Glutamatergic neuron (in vitro differentiated cells): ENCODE results near the gene TACR1. TPM values are rescaled to one million over a fixed set of nuclear protein-coding genes. Genes with fewer than 3 reads are reported as not detected.
"Not testable (repeated sequence)": the region's sequence is repeated elsewhere in the genome, so short reads cannot be mapped to it uniquely, and the experiment has no call there.

Experiments used
- DNase-seq: peaks from one replicate; pipeline ENCODE4 v3.0.0; 2022
- H3K27ac Mint-ChIP-seq: one replicate; pipeline ENCODE4 v1.8.0; 2020; ENCODE audit warnings: mild to moderate bottlenecking, mixed read lengths, inconsistent platforms; ENCODE audit not compliant: unreplicated experiment
- H3K27me3 Mint-ChIP-seq: one replicate; pipeline ENCODE4 v1.8.0; 2020; ENCODE audit warnings: mild to moderate bottlenecking, moderate library complexity, mixed read lengths, inconsistent platforms; ENCODE audit not compliant: unreplicated experiment
- H3K36me3 Mint-ChIP-seq: one replicate; pipeline ENCODE4 v1.8.0; 2020; ENCODE audit warnings: mild to moderate bottlenecking, mixed read lengths, inconsistent platforms; ENCODE audit not compliant: unreplicated experiment
- H3K4me1 Mint-ChIP-seq: one replicate; pipeline ENCODE4 v1.8.0; 2020; ENCODE audit warnings: mild to moderate bottlenecking, low read depth, mixed read lengths, inconsistent platforms; ENCODE audit not compliant: unreplicated experiment
- H3K4me3 Mint-ChIP-seq: one replicate; pipeline ENCODE4 v1.8.0; 2020; ENCODE audit warnings: mild to moderate bottlenecking, mixed read lengths, inconsistent platforms; ENCODE audit not compliant: unreplicated experiment
- H3K9me3 Mint-ChIP-seq: one replicate; pipeline ENCODE4 v1.8.0; 2020; ENCODE audit warnings: mild to moderate bottlenecking, moderate library complexity, mixed read lengths, inconsistent platforms; ENCODE audit not compliant: unreplicated experiment
- CTCF ChIP-seq: fragments of 200-600 bp; sonication (generic); IDR thresholded peaks from one replicate; pipeline ENCODE4 v1.5.0; 2021; ENCODE audit not compliant: partially characterized antibody, unreplicated experiment
- total RNA-seq: library from RNA; stranded (reverse); fragmentation: NEBNext Ultra II Directional; extraction: Animal tissue kit (Norgen Biotek cat#: 25700); gene quantifications from one replicate; pipeline ENCODE4 v1.2.1, GENCODE V29; 2021; ENCODE audit not compliant: unreplicated experiment

TACR1 gene
- total RNA-seq, 1 donor from 2014 or later, result 0.17 TPM

DNA sequence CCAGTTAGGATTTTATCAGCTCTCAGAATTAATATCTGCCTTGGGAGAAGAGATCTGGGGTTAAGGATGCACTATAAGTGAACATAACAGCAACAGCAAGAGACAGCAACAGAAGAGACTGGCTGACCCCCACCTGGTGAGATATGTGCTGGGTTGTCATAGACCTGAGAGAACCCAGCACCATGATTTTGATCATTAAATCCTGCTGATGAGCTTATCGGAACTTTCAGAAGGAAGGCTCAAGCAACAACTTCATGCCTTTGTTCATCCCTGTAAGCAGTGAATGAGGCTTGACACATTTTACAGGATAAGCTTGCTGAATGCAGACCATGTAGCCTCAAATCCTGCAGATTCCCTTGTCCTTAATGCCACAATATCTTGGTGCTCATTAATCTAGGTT, 140.9 kb downstream of the TACR1 start:
- DNase-seq, result no peak
- H3K9me3 Mint-ChIP-seq, result no peaks in the 10 kb centered on the region
- TF ChIP-seq CTCF, result no peak
- no peaks in the 10 kb centered on the region for H3K36me3 Mint-ChIP-seq
- H3K27me3 Mint-ChIP-seq, result peaks cover 1% of the 10 kb centered on the region
- no peak overlapping the region for H3K4me3 Mint-ChIP-seq
- no peak overlapping the region for H3K27ac Mint-ChIP-seq
- H3K4me1 Mint-ChIP-seq, result peaks cover 11% of the 10 kb centered on the region

- not testable (repeated sequence) for H3K27ac Mint-ChIP-seq, H3K9me3 Mint-ChIP-seq, H3K36me3 Mint-ChIP-seq, DNase-seq, H3K27me3 Mint-ChIP-seq, H3K4me3 Mint-ChIP-seq
- H3K4me1 Mint-ChIP-seq, result peaks cover 11% of the 10 kb centered on the region
Observed at GRCh38 chr2:75057150-75057549, 142.2 kb downstream of the TACR1 start.

DNA sequence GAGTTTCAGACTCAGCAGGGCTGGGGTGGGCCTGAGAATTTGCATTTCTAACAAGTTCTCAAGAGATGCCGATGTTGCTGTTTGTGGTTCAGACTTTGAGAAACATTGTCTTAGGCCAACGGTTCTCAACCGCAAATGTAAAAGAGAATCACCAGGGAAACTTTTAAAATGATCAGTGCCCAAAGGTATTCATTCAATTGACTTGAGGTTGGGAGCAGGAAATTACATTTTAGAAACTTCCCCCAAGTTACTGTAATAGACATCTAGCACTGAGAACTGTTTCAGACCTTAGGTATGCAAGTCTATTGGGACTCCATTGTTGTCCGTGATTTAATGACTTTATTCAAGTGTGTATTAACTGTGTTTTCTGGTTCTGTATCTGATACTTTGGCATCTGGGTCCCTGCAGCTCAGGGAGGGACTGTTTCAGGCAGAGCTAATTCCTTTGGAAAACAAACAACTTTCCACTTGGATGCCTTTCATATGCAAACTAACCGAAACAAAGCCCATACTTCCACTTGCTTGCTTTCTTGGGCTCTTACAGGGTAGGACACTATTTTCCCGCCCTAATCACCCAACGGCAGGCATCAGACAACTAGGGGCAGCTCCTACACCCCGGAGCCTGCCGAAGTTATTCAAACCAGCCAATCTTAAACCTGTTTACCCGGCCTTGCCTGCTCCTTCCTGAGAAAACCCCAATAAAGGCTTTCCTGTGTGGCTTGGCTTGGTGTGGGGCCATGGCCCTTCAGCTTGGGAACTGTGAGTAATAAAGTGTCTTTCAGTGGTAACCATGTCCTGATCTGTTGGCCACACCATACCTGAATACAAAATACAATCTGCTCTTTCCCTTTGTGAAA, 143.3 kb downstream of the TACR1 start:
- Mint-ChIP-seq H3K36me3 (no peaks in the 10 kb centered on the region), H3K27ac (no peak overlapping the region), H3K27me3 (peaks cover 1% of the 10 kb centered on the region), H3K9me3 (no peaks in the 10 kb centered on the region), H3K4me1 (peaks cover 11% of the 10 kb centered on the region), H3K4me3 (no peak overlapping the region)
- TF ChIP-seq CTCF, result no peak
- no peak for DNase-seq

- Mint-ChIP-seq H3K36me3 (no peaks in the 10 kb centered on the region), H3K4me1 (peaks cover 10% of the 10 kb centered on the region), H3K27ac (no peak overlapping the region), H3K4me3 (no peak overlapping the region), H3K9me3 (no peaks in the 10 kb centered on the region), H3K27me3 (peaks cover under 1% of the 10 kb centered on the region)
- no peak for TF ChIP-seq CTCF
- DNase-seq, result no peak
Observed at GRCh38 chr2:75055142-75055819, 144.0 kb downstream of the TACR1 start.

- DNase-seq, result no peak
- no peaks in the 10 kb centered on the region for H3K27me3 Mint-ChIP-seq
- no peaks in the 10 kb centered on the region for H3K9me3 Mint-ChIP-seq
- no peaks in the 10 kb centered on the region for H3K36me3 Mint-ChIP-seq
- peaks cover 10% of the 10 kb centered on the region for H3K4me1 Mint-ChIP-seq
- H3K27ac Mint-ChIP-seq, result no peak overlapping the region
- no peak for TF ChIP-seq CTCF
- no peak overlapping the region for H3K4me3 Mint-ChIP-seq
Observed at GRCh38 chr2:75054296-75054695, 145.0 kb downstream of the TACR1 start.
